Embryonic facial prominence (tissue), 1 donor: ENCODE measurements around the gene RS1.

Source experiments
- DNase-seq: peaks from one replicate; pipeline ENCODE4 v3.0.0-alpha.2; 2016; ENCODE audit errors: extremely low spot score

The RS1 gene

GRCh38 chrX:18598413-18598812 lies 73.5 kb downstream of the RS1 start:
- DNase-seq, result no peak

DNA sequence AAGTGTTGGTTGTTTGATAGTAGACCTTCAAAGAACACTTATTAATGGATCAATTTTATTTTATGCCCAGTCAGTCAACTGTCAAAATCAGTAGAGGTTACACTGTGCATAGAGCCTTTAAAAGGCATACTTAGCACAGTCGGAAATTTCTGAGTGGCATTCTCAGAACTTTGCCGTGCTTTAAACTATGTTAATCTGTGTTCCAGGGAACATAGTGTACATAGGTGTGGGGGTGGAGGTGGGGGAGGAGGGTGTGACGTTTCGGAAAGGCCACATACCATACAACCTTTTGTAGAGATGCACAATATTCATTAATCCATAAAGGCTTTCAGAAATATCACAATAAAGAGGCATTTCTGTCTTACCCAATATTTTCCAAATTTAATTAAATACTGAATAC lies 75.8 kb downstream of the RS1 start:
- no peak for DNase-seq

GRCh38 chrX:18594079-18594478 lies 77.8 kb downstream of the RS1 start:
- DNase-seq, result no peak

GRCh38 chrX:18591834-18592233 lies 80.1 kb downstream of the RS1 start:
- no peak for DNase-seq
